Lower lobe of right lung (tissue), 2 donors: ENCODE results near the gene PTPN9. TPM values are rescaled to one million over a fixed set of nuclear protein-coding genes. Genes with fewer than 3 reads are reported as not detected.

Experiments
- ATAC-seq, 2 donors: fragments of 200-7000 bp; cut with Tn5 transposase; one replicate each; pipeline ENCODE4 v1.9.1; 2020 to 2022; ENCODE audit warnings: mild to moderate bottlenecking in 2 of 2, moderate library complexity in 2 of 2
- DNase-seq: peaks from one replicate; pipeline ENCODE4 v3.0.0-alpha.2; 2020
- H3K27ac ChIP-seq: fragments of 200-600 bp; one replicate; pipeline ENCODE4 v1.8.0; 2022
- H3K27me3 ChIP-seq: fragments of 200-600 bp; one replicate; pipeline ENCODE4 v1.8.0; 2022; ENCODE audit warnings: low read depth
- H3K36me3 ChIP-seq: fragments of 200-600 bp; one replicate; pipeline ENCODE4 v1.8.0; 2022; ENCODE audit warnings: mild to moderate bottlenecking
- H3K4me1 ChIP-seq: fragments of 200-600 bp; one replicate; pipeline ENCODE4 v1.8.0; 2022
- H3K4me3 ChIP-seq: fragments of 200-600 bp; one replicate; pipeline ENCODE4 v1.8.0; 2022; ENCODE audit warnings: mild to moderate bottlenecking
- H3K9me3 ChIP-seq: fragments of 200-600 bp; one replicate; pipeline ENCODE4 v1.8.0; 2022
- CTCF ChIP-seq: fragments of 200-600 bp; IDR thresholded peaks from one replicate; pipeline ENCODE4 v1.8.0; 2022; ENCODE audit warnings: antibody characterized with exemption, mild to moderate bottlenecking
- intact Hi-C: fragments of 100-400 bp; cut with DNase I; formaldehyde crosslinking; loops from one replicate; pipeline ENCODE4 v1.11.0; 2022
- total RNA-seq: library from RNA; stranded (reverse); fragmentation: NEBNext Ultra II Directional; extraction: Animal tissue kit (Norgen Biotek cat#: 25700); gene quantifications from one replicate; pipeline ENCODE4 v1.2.1, GENCODE V29; 2021
- donor health status: DM: no; HTN: yes; CAD: no; lungs with severe emphysema.

The PTPN9 gene
- total RNA-seq, 1 donor from 2014 or later: 31.4 TPM

DNA sequence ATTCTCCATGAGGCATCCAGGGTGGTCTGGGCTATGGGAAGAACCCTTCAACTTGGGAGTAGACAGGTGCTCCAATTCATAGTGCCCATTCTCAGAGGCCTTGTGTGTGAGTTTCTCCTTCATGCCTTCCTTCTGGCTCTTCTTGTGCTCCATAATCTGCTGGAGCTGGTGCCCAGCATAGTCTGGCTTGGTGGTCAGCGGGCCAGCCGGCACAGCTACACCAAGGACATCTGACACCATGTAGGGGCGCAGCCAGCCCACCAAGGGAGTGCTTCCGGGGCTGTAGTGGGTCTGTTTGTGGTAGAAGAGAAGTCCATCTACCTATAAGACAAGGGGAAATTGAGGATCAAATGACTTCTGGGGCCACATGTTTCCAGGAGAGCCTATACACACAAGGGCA, 19.2 kb upstream of the PTPN9 start:
- intact Hi-C loops: no loop called here
- H3K27me3 ChIP-seq: no peaks in the 10 kb centered on the region
- peaks cover 71% of the 10 kb centered on the region for H3K36me3 ChIP-seq
- no peaks in the 10 kb centered on the region for H3K9me3 ChIP-seq
- ATAC-seq (no peak), DNase-seq (no peak)
- H3K27ac ChIP-seq: peak overlapping the region; percentile 38
- H3K4me1 ChIP-seq: peaks cover 16% of the 10 kb centered on the region
- no peak for TF ChIP-seq CTCF
- H3K4me3 ChIP-seq: no peak overlapping the region

GRCh38 chr15:75597667-75598341, 18.7 kb upstream of the PTPN9 start:
- no peaks in the 10 kb centered on the region for H3K27me3 ChIP-seq
- H3K4me3 ChIP-seq: no peak overlapping the region
- no peaks in the 10 kb centered on the region for H3K9me3 ChIP-seq
- H3K4me1 ChIP-seq: peaks cover 16% of the 10 kb centered on the region
- peak; percentile 50 for TF ChIP-seq CTCF
- H3K36me3 ChIP-seq: peaks cover 71% of the 10 kb centered on the region
- H3K27ac ChIP-seq: peak overlapping the region; percentile 18
- peak; percentile 41 to 48 for ATAC-seq
- no peak for DNase-seq
- intact Hi-C loops: no loop called here

DNA sequence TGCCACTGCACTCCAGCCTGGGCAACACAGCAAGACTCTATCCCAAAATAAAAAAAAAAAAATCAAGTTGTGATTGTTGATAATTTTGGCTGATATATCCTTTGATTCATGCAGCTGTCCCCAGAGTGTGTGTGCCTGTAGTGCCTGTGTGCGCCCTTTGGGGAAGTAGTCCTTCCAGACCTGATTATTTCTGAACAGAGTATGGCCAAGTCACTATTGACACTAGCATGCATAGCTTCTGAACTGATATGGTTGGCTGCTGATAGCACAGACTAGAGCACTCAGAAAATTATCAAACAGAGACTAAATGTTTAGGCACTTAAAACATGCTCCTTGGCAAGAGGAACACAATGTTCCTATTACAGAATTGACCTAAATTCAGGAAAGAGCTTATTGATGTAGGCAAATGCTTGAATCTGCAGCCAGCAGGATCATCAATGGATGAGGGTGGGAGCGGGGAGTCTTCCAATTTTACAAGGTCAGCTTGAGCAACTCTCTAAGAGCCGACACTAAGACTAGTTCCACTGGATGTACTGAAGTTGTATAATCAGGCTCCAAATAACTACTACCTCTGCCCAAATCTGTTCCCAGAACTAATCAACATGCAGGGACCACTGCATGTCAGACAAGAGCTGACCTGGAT, 17.7 kb upstream of the PTPN9 start:
- Histone ChIP-seq H3K9me3 (no peaks in the 10 kb centered on the region), H3K4me1 (peaks cover 16% of the 10 kb centered on the region), H3K36me3 (peaks cover 72% of the 10 kb centered on the region), H3K4me3 (no peak overlapping the region), H3K27me3 (no peaks in the 10 kb centered on the region), H3K27ac (no peak overlapping the region)
- intact Hi-C loops: no loop called here
- no peak for TF ChIP-seq CTCF
- peak in 1 of 2 donors; percentile 60 for ATAC-seq
- DNase-seq: no peak

GRCh38 chr15:75594276-75594675, 15.2 kb upstream of the PTPN9 start:
- Histone ChIP-seq H3K27ac (no peak overlapping the region), H3K27me3 (no peaks in the 10 kb centered on the region), H3K9me3 (no peaks in the 10 kb centered on the region), H3K4me1 (peaks cover 16% of the 10 kb centered on the region), H3K4me3 (no peak overlapping the region), H3K36me3 (peaks cover 57% of the 10 kb centered on the region)
- intact Hi-C loops: no loop called here
- DNase-seq (no peak), ATAC-seq (no peak)
- TF ChIP-seq CTCF: no peak

DNA sequence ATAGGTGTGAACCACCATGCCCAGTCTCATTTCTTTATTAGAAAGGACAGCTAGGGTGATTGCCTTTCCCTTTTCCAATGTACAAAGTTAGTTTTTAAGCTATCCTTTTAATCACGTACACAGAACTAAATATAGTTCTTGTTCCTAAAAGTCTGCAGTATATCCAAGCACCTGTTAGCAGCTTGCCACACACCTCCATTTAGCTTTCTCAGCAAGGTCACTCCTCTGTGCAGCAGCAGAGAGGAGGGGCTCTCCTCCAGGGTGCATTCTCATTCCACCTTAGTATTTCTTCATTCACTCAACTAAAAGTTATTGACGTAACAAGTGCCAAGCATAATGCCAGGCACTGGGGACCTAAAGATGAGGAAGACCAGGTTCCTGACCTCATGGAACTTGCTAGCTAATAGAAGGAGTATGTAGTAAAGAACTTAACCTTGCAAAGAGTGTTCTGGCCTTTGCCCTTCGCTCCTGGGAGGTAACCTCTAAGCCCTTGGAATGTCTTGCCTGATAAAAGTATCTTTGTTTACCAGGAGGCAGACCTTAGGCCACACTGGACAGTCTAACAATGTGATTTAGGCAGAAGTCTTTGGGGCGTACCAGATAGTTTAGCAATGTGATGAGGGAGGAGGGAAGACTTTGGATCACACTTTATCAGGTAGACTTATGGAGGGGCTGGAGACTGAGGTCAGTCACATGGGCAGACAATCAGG, 12.7 kb upstream of the PTPN9 start:
- H3K27me3 ChIP-seq: no peaks in the 10 kb centered on the region
- no peak overlapping the region for H3K27ac ChIP-seq
- intact Hi-C loops: no loop called here
- TF ChIP-seq CTCF: no peak
- peaks cover under 1% of the 10 kb centered on the region for H3K4me1 ChIP-seq
- no peaks in the 10 kb centered on the region for H3K9me3 ChIP-seq
- ATAC-seq (no peak), DNase-seq (no peak)
- H3K36me3 ChIP-seq: peaks cover 34% of the 10 kb centered on the region
- H3K4me3 ChIP-seq: no peak overlapping the region
